Coronary artery (tissue), 2 donors: ENCODE measurements around the gene RALBP1.
"Not testable (repeated sequence)": the region's sequence is repeated elsewhere in the genome, so short reads cannot be mapped to it uniquely, and the experiment has no call there.

ENCODE experiments used
- DNase-seq: peaks from one replicate; pipeline ENCODE4 v3.0.0-alpha.2; 2017; ENCODE audit warnings: low spot score
- H3K27ac ChIP-seq, 2 donors: fragments of 200-600 bp; sonication (generic); one replicate each; pipeline ENCODE4 v1.5.1; 2016 to 2019
- H3K4me3 ChIP-seq: fragments of 200-600 bp; sonication (generic); 2 replicates; pipeline ENCODE4 v1.5.1; 2016; ENCODE audit warnings: mild to moderate bottlenecking, moderate library complexity
- CTCF ChIP-seq: fragments of 200-600 bp; sonication (generic); IDR thresholded peaks from one replicate; pipeline ENCODE4 v1.5.1; 2019; ENCODE audit warnings: antibody characterized with exemption

The RALBP1 gene

GRCh38 chr18:9475643-9476591, 604 bp downstream of the RALBP1 start:
- H3K27ac ChIP-seq = peak overlapping the region; percentile 80 to 98
- DNase-seq = peak; percentile 77
- no peak for TF ChIP-seq CTCF

GRCh38 chr18:9476949-9477348, 1.6 kb downstream of the RALBP1 start:
- DNase-seq, H3K27ac ChIP-seq: not testable (repeated sequence)
- H3K4me3 ChIP-seq = peak overlapping the region; percentile 100

More at GRCh38 chr18:9475643-9476591, 604 bp downstream of the RALBP1 start:
- H3K4me3 ChIP-seq = peak overlapping the region; percentile 100

GRCh38 chr18:9477509-9477908, 2.2 kb downstream of the RALBP1 start:
- DNase-seq = no peak
- no peak overlapping the region for H3K27ac ChIP-seq
- no peak overlapping the region for H3K4me3 ChIP-seq
- no peak for TF ChIP-seq CTCF

GRCh38 chr18:9478545-9478944, 3.2 kb downstream of the RALBP1 start:
- DNase-seq = peak; percentile 73
- no peak overlapping the region for H3K27ac ChIP-seq
- no peak for TF ChIP-seq CTCF
- no peak overlapping the region for H3K4me3 ChIP-seq

- no peak for TF ChIP-seq CTCF
- Histone ChIP-seq H3K27ac (no peak overlapping the region), H3K4me3 (no peak overlapping the region)
- no peak for DNase-seq
Observed at GRCh38 chr18:9482790-9483189, 7.5 kb downstream of the RALBP1 start.

- no peak for DNase-seq
- Histone ChIP-seq H3K4me3 (no peak overlapping the region), H3K27ac (no peak overlapping the region)
- no peak for TF ChIP-seq CTCF
Observed at GRCh38 chr18:9483526-9483925, 8.2 kb downstream of the RALBP1 start.

GRCh38 chr18:9484856-9485255, 9.5 kb downstream of the RALBP1 start:
- not testable (repeated sequence) for H3K4me3 ChIP-seq, DNase-seq, H3K27ac ChIP-seq

- no peak overlapping the region for H3K4me3 ChIP-seq
- no peak for DNase-seq
- TF ChIP-seq CTCF = no peak
- no peak overlapping the region for H3K27ac ChIP-seq
Observed at GRCh38 chr18:9488538-9488937, 13.2 kb downstream of the RALBP1 start.
